MM.1S (cell line): ENCODE results near the gene NXN.

ENCODE experiments used
- EZH2 ChIP-seq: fragments of 300-600 bp; sonication (generic); optimal IDR thresholded peaks from 2 replicates; pipeline ENCODE3; 2017; ENCODE audit warnings: low read depth, mild to moderate bottlenecking, antibody characterized with exemption, low read length, mixed read lengths
- TF ChIP-seq, protein P1 (sequence below): fragments of 300-600 bp; sonication (generic); IDR thresholded peaks from 2 replicates; pipeline ENCODE4 v1.5.1; 2016; ENCODE audit warnings: antibody characterized with exemption, low read length, mixed read lengths

DNA sequence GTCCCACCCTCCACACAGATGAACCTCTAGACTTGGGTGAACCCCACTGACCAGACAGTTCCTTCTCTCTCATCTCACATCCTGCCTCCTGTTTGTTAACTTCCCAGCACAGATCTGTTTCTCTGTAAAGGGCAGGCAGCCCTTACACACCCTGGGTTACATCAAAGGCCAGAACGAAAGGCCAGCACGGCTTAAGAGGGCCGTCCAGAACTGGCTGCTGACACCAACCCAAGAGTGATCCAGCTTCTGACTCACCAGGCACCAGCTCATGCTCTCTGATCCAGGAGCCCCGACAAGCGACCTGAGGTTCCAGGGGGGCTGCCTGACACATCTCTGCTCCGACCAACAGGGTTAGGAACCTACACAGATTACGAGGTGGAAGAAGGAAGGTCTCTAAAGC is 110.5 kb downstream of the NXN start:
- TF ChIP-seq, protein P1, sequence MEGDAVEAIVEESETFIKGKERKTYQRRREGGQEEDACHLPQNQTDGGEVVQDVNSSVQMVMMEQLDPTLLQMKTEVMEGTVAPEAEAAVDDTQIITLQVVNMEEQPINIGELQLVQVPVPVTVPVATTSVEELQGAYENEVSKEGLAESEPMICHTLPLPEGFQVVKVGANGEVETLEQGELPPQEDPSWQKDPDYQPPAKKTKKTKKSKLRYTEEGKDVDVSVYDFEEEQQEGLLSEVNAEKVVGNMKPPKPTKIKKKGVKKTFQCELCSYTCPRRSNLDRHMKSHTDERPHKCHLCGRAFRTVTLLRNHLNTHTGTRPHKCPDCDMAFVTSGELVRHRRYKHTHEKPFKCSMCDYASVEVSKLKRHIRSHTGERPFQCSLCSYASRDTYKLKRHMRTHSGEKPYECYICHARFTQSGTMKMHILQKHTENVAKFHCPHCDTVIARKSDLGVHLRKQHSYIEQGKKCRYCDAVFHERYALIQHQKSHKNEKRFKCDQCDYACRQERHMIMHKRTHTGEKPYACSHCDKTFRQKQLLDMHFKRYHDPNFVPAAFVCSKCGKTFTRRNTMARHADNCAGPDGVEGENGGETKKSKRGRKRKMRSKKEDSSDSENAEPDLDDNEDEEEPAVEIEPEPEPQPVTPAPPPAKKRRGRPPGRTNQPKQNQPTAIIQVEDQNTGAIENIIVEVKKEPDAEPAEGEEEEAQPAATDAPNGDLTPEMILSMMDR, result no peak
- no peak for TF ChIP-seq EZH2
